HG03378 (cell line): ENCODE measurements around the gene HAP1.
"Not testable (repeated sequence)": the region's sequence is repeated elsewhere in the genome, so short reads cannot be mapped to it uniquely, and the experiment has no call there.

Source experiments
- ATAC-seq: cut with Tn5 transposase; IDR thresholded peaks from one replicate; pipeline ENCODE4 v1.9.1; 2021; ENCODE audit warnings: mild to moderate bottlenecking, moderate library complexity; ENCODE audit not compliant: unreplicated experiment

Gene HAP1

DNA sequence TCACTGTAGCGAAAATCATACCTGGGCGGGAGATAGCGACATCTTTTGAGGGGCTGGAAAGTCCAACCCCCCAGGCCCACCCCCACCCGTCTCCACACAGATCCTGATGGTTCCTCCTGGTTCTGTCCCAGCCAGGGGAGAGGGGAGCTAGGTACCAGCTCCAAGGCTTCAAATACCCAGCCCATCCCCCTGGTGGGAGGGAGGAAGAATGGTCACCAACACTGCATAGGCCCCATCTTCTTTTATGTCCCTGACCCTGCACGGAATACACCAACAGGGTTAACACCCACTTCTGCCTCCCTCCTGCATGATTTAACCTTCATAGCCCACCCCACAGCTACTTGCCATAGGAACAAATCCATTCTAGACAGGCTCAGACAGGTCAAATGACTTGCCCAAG, 9.3 kb downstream of the HAP1 start:
- no peak for ATAC-seq

DNA sequence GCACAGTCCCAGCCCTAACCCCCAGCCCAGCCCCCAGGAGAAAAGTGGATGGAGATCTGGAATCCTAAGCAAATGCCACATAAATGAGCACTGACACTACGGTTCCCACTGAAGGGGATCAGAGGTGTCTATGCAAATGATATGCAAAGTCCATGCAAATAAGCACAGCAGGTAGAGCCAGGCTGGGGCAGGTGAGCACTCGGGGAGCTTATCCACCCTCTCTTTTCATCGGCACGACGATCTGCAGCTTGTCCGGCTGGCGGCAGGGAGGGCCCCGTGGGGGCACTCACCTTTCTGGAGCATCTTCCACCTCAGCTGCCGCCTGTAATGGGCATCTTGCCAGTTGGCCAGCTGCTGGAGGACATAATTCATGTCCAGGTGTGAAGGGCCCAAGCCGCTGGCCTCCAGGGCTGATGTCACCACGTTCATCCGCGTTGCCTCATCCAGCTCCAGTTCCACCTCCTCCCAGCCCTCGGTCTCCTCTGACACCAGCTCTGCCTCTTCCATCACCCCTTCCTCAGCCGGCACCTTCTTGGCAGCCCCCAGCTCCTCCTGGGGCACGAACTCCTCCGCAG, 9.9 kb downstream of the HAP1 start:
- no peak for ATAC-seq

DNA sequence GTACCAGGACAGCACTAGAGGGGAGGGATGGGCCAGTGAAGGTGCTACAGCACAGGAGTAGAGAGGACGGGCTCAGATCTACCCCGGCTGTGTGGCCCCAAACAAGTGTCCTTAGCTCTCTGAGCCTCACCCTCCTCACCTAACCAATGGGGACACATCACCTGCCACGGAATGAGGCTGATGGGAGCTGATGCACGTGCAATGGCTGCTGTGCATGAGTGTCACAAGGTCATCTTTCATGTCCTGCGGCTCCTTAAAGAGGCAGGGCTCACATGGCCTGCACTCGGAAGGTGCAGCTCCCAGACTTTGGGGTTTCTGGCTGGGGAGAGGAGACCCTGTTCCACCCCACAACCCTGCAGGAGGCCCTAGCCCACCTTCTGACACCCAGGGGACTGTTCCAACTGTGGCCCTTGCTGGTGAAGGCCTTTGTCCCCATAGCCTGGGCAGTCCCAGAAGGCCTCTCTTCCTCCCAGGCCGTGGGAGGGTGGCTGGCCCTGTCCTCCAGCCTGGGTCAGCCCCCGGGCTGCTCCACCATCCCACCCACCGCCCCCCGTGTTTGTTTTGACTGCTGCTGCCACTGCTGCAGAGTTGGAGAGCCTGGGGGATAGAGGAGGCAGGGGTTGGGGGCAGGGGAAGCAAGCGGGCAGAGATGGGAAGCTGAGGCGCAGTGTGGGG, 10.5 kb downstream of the HAP1 start:
- no peak for ATAC-seq

DNA sequence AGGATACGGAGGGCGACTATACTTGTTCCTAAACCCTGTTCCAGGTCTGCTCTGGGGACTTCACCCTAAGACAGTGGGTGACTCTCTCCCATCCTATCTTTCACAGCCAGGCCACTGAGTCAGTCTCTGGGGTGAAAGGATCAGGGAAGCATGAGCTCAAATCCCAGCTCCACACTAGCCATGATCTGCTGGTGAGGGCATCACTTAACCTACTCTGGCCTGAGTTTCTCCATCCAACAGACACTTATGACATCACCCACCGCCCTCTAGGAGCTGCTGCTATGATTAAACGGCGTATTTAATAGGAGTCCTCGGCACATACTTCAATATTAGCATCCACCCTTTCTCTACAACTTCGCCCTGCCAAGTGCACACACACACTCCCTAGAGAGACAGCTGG, 12.2 kb downstream of the HAP1 start:
- ATAC-seq = no peak

DNA sequence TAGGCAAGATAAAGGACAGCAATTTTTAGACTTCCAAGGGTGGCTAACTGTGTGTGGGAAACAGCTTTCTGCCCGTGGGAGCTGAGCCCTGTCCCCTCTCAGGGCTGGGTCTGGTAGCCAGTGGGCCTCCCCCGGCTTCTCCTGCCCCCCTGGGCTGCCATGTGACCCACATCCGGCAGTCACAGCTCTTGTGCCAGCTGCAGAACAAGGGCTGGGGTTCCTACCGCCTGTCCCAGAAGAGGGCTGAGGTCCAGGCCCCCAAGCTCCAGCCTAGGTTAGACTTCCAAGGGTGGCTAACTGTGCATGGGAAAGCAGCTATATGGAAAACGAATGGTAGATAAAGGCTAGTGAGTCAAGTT, 16.2 kb downstream of the HAP1 start:
- no peak for ATAC-seq

DNA sequence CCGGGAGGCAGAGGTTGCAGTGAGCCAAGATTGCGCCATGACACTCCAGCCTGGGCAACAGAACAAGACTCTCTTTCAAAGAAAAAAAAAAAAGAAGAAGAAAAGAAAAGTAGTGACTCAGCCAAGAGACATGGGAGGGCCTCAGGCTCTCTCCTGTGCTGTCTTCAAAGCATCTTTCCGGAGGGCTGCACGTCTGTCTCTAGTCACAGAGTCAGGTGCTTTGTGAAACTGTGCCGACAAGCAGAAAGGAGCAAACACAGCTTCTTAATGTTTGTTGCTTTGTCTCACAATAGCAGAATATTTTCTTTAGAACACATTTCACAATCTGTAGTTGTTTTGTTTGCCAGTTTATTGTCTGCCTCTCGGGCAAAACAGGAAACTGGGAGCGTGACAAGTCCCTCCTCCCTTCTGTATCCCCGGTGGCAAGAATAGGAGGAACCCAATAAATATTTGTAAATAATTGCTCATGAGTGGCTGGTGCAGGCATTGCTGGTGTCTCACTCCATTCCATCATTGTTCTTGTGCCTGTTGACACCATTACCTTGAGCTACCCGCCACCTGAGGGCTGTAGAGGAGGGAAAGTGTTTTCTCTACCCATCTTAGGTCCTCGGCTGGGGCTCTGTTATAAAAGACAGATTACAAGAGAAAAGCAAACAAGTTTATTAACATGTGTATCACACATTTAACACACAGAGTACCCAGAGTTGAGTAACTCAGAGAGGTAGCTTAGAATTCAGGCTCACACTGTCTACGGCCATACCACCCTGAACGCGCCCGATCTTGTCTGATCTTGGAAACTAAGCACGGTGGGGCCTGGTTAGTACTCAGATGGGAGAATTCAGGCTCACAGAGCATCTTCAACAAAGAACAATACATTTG, 16.8 kb downstream of the HAP1 start:
- ATAC-seq = no peak

DNA sequence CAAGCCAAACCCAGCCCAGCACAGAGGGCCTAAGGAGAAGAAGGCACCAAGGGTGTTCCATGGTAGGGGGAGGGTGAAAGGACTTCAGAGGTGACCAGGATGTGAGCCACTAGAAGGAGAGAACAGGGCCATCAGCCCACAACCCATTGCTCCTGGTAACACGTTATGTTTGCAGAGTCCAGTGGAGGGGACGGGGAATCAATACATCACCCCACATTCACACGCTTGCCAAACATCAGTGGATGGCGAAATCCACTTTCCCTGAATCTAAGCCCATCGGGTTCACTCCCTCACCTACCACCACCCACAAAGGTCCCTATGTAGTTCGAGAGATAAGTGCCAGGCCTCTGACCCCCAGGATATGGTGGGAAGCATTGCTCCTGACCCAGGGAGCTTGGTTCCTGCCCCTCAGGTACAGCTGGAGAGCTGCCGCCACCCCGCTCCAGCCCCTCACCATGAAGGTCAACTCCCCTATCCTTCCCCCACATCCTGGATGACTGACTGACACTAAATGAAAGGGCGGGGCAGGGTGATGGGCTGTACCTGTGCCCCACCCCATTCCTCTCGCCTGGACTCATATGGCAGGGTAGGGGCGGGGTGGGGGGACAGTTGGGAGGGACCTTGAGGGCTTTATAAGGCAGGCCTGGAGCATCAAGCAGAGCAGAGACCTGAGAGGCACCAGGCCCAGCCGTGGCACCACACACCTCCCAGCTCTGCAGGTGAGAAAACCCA, 22.6 kb downstream of the HAP1 start, which contains the start of gene GAST:
GAST (plus strand) TSS at position 663 of the 732 bp plus-strand sequence. CDS start 3,106 bp downstream, outside the sequence.
- no peak for ATAC-seq

DNA sequence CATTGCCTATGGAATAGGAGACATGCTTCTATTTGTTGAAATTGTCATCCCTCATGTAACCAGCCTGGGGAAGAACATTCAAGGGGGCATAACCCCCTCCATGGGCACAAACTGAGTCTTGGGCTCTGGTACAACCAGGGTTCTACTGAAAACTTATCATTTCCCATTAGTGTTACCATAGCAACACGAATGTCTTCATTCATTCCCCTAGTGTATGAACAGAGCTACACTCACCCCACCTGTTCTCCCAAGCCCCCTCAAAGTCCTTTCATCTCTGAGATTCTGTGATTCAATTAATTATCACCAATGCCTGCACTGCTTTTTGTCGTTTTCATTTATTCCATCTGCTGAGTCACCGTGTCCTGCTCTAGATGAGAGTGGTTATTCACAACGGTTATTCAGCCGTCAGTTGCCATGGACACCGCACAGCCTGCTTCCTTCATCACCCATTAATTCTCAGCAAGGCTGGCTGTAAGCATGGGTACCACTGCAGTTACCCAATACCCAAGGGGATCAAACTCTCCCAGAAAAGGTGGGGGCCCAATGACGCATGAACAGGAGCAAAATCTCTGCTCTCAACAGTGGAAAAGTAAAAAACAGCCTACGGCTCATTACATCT, 23.9 kb downstream of the HAP1 start:
- ATAC-seq = no peak

DNA sequence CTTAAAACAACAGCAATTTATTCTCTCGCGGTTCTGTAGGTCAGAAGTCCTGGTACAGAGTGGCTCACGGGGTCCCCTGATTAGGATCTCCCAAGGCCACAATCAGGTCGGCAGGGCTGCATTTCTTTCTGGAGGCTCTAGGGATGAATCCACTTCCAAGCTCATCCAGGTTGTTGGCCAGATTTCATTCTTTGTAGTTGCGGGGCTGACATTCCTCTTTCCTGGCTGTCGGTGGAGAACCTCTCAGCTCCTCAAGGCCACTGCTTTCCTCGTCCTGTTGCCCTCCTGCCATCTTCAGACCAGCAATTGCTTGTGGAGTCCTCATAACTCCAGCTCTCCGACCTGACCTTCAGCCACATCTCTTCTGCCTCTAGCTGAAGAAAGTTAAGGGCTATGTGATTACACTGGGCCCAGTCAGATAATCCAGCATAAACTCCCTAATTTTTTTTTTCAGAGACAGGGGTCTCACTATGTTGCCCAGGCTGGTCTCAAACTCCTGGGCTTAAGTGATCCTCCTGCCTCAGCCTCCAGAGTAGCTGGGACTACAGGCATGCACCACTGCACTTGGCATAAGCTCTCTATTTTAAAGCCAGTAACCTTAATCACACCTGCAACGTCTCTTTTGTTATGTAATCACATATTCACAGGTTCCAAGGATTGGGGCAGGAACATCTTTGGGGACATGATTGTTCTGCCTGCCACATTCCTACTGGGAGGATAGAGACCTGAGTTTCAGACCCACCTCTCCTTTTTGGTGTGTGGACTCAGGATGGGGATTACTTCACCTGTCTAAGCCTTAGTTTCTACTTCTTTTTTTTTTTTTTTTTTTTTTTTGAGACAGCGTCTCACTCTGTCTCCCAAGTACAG, 26.4 kb downstream of the HAP1 start:
- no peak for ATAC-seq

DNA sequence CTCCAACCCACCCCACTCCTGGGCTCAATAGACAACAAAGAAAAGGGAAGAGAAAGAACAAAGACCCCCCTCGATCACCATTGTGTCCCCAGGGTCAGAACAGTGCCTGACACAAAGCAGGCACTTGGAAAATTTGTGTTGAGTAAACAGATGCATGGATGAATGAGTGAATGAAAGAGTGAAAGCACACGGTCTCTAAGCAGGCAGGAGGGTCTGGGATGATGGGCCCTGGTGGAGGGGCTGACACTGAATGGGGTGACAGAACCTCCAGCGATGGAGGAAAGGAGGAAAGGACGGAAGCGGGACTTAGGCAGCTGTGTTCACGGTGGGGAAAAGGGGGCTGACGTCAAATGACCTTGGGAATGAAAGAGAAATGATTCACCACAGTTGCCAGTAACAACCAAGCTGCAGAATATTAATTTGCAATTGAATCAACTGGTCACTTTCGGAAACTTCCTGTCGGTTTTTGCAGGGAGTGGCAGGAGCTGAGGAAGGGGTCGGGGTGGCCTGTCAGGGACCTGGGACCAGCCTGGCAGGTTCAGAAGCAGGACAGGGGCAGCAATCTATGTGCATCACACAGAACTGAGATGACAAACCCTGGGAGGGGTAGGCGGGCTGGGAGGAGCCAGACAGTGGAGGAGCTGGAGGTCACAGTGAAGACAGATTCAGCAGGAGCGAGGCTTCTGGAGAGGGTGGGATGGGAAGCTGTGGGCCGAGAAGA, 29.0 kb downstream of the HAP1 start:
- ATAC-seq = no peak

DNA sequence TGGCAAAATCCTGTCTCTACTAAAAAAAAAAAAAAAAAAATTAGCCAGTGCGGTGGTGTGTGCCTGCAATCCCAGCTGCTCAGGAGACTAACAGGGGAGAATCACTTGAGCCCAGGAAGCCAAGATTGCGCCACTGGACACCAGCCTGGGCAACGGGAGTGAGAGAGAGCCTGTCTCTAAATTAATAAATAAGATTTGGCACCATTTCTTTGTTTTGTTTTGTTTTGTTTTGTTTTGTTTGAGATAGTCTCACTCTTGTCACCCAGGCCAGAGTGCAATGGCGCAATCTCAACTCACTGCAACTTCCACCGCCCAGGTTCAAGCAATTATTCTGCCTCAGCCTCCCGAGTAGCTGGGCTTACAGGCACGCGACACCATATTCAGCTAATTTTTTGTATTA, 31.7 kb downstream of the HAP1 start:
- ATAC-seq = no peak

DNA sequence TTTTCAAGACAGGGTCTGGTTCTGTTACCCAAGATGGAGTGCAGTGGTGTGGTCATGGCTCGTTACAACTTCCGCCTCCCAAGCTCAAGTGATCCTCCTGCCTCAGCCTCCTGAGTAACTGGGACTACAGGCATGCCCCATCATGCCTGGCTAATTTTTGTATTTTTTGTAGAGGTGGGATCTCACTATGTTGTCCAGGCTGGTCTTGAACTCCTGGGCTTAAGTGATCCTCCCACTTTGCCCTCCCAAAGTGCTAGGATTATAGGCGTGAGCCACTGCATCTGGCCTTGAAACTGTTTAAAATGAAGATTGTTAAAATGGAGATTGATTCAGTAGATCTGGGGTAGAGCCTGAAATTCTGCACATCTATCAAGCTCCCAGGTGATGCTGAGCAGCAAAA, 33.6 kb downstream of the HAP1 start:
- ATAC-seq = not testable (repeated sequence)

DNA sequence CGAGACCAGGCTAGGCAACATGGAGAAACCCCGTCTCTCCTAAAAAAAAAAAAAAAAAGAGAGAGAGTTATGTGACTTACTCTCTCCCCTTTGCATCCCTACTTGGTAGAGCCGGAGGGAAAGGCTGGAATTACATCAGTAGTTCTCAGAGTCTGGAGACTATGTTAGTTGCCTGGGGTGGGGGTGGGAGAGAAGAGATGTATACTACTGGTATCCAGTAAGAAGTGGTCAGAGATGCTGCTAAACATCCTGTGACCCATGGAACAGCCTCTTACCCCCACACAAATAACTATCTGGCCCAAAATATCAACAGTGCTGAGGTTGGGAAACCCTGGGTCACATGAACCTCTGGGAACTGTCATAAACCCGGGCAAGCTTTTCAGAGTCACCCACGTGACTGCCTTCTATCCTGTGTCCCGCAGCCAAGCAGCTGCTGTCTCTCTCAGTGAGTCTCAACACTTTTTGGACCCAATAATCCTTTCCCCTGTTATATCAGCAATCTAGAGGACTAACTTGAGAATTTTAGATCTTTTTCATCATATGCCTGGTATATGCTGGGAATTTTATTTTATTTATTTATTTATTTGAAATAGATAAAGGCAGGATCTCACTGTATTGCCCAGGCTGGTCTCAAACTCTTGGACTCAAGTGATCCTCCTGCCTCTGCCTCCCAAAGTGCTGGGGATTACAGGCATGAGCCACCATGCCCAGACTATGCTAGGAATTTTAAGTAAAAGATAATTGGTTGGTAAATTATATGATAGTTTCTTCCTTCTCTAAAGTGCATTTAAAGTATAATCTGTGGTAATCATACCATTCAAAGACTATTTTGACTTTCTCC, 37.1 kb downstream of the HAP1 start:
- no peak for ATAC-seq

DNA sequence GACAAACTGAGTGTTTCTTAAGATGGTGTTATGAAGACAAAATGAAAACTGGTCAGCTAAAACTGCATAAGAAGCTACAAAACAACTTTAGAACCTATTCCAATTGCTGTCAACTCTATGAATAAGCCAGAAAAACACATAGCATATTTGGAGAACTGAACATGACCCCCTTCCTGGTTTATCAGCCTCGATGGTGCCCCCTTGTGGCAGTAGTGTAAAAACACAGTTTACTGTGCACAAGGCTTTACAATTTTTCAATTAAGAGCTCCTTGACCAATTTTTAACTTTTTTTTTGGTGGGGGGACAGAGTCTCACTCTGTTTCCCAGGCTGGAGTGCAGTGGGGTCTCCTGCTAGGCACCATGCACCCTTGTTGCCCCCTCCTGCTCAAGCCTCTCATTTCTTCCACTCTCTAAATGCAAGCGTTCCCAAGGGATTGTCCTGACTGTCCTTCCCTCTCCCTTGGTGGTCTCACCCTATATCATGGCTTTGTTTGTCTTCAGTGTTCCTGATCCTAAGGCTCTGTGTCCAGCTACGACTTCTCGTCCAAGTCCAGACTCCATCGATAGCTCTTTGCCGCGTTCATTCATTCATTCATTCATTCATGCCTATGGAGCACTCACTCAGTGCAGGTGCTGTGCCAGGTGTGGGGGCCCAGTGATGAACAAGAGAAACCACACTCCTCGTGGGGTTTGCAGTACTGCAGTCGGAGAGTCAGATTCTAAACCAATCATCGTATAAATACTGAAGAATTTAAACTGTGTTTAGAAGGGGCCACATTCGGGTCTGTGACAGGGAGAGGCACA, 38.3 kb downstream of the HAP1 start:
- no peak for ATAC-seq

DNA sequence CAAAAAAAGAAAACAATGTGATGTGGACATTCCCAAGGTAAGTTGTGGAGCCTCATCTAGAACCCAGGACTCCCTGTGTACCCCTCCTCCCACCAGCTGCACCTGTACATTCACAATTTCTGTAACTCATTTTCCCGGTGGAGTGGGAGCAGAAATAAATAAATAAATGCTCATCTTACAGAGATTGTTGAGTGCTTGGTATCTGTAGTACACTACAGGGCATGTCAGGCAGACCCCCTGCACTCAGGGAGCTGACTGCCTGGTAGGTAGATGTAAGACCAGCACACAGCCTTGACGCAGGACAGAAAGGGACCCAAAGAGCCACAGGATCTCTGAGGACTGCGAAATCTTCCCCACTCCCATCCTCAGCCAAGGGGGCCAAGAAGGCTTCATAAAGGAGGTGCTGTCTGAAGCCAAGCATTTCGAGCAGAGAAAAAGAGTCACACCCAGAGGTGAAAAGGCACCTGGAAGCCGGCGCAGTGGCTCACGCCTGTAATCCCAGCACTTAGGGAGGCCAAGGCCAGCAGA, 39.2 kb downstream of the HAP1 start:
- ATAC-seq = no peak

DNA sequence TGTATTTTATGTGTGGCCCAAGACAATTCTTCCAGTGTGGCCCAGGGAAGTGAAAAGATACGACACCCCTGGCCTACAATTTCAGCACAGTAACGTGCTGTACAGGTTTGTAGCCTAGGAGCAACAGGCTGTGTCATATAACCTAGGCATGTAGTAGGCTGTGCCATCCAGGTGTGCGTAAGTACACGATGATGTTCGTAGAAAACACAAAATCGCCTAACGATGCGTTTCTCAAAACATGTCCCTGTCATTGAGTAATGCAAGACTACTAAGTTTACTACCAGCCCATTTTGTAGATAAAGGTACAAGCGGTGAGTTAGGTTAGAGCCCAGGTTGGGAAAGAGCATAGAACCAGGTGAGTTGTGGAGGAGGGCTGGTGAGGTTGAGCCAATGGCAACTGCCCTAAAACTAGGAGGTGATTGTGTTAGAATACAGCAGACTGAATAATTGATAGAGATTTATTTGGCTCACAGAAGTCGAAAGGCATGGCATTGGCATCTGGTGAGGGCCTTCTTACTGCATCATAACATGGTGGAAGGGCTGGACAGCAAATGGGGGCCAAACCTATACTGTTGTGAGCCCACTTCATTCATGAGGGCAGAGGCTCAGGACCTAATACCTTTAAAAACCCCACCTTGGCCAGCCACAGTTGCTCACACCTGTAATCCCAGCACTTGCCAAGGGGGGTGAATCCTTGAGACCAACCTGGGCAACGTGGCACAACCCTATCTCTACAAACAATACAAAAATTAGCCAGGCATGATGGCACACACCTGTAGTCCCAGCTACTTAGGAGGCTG, 41.5 kb downstream of the HAP1 start:
- ATAC-seq = no peak
